ENCODE results near the gene MAP1LC3B. TPM values are rescaled to one million over a fixed set of nuclear protein-coding genes. Genes with fewer than 3 reads are reported as not detected.

The MAP1LC3B gene
- total RNA-seq, 1 donor from 2014 or later: 39.1 TPM

GRCh38 chr16:87436225-87437172 lies 44.4 kb downstream of the MAP1LC3B start:
- no peak overlapping the region for H3K4me3 Mint-ChIP-seq
- DNase-seq (ENCODE audit: low spot score): no peak
- H3K27me3 Mint-ChIP-seq (ENCODE audit: insufficient read depth, low read depth): peaks cover 5% of the 10 kb centered on the region
- Histone ChIP-seq H3K4me1 (no peaks in the 10 kb centered on the region), H3K27ac (no peak overlapping the region), H3K9me3 (ENCODE audit: low read depth) (no peaks in the 10 kb centered on the region), H3K4me2 (no peak overlapping the region), H2AFZ (replicated peaks) (no peak overlapping the region), H3F3A (ENCODE audit: low read depth) (no peaks in the 10 kb centered on the region), H3K27me3 (no peaks in the 10 kb centered on the region), H3K79me2 (ENCODE audit: low read depth) (peaks cover 17% of the 10 kb centered on the region), H4K20me1 (ENCODE audit: low read depth) (peaks cover 8% of the 10 kb centered on the region), H3K4me3 (no peak overlapping the region), H3K36me3 (no peaks in the 10 kb centered on the region), H3K9ac (no peak overlapping the region)
- peaks cover 13% of the 10 kb centered on the region for H3K4me1 Mint-ChIP-seq
- TF ChIP-seq CTCF (IDR thresholded peaks at IDR 0.05): no peak
- no peaks in the 10 kb centered on the region for H3K9me3 Mint-ChIP-seq
- H3K27ac Mint-ChIP-seq: no peak overlapping the region
- peaks cover 4% of the 10 kb centered on the region for H3K36me3 Mint-ChIP-seq

GRCh38 chr16:87437327-87437726 lies 45.2 kb downstream of the MAP1LC3B start:
- H3F3A ChIP-seq (ENCODE audit: low read depth): no peaks in the 10 kb centered on the region
- H3K36me3 ChIP-seq: no peaks in the 10 kb centered on the region
- H3K27ac ChIP-seq: no peak overlapping the region
- peaks cover 13% of the 10 kb centered on the region for H3K4me1 Mint-ChIP-seq
- peaks cover 8% of the 10 kb centered on the region for H4K20me1 ChIP-seq (ENCODE audit: low read depth)
- no peak overlapping the region for H2AFZ ChIP-seq (replicated peaks)
- peaks cover 19% of the 10 kb centered on the region for H3K79me2 ChIP-seq (ENCODE audit: low read depth)
- DNase-seq (ENCODE audit: low spot score): no peak
- H3K27me3 Mint-ChIP-seq (ENCODE audit: insufficient read depth, low read depth): peaks cover 4% of the 10 kb centered on the region
- H3K4me3 Mint-ChIP-seq: no peak overlapping the region
- H3K9me3 Mint-ChIP-seq: no peaks in the 10 kb centered on the region
- no peaks in the 10 kb centered on the region for H3K9me3 ChIP-seq (ENCODE audit: low read depth)
- no peak overlapping the region for H3K4me3 ChIP-seq
- H3K27me3 ChIP-seq: no peaks in the 10 kb centered on the region
- no peak overlapping the region for H3K27ac Mint-ChIP-seq
- H3K4me1 ChIP-seq: no peaks in the 10 kb centered on the region
- no peak overlapping the region for H3K9ac ChIP-seq
- H3K4me2 ChIP-seq: no peak overlapping the region
- H3K36me3 Mint-ChIP-seq: peaks cover 9% of the 10 kb centered on the region
- TF ChIP-seq EZH2 (IDR thresholded peaks at IDR 0.05) (no peak), EZH2phosphoT487 (IDR thresholded peaks at IDR 0.05) (no peak), CTCF (IDR thresholded peaks at IDR 0.05) (no peak)

- DNase-seq (ENCODE audit: low spot score): no peak
- Histone ChIP-seq H3F3A (ENCODE audit: low read depth) (no peaks in the 10 kb centered on the region), H3K4me2 (no peak overlapping the region), H3K4me1 (no peaks in the 10 kb centered on the region), H3K9me3 (ENCODE audit: low read depth) (no peaks in the 10 kb centered on the region), H4K20me1 (ENCODE audit: low read depth) (peaks cover 8% of the 10 kb centered on the region), H3K27me3 (no peaks in the 10 kb centered on the region), H3K4me3 (no peak overlapping the region), H3K27ac (no peak overlapping the region), H3K36me3 (no peaks in the 10 kb centered on the region), H3K79me2 (ENCODE audit: low read depth) (peaks cover 18% of the 10 kb centered on the region), H2AFZ (replicated peaks) (no peak overlapping the region), H3K9ac (no peak overlapping the region)
- Mint-ChIP-seq H3K36me3 (peaks cover 15% of the 10 kb centered on the region), H3K4me1 (peaks cover 13% of the 10 kb centered on the region), H3K4me3 (no peak overlapping the region), H3K9me3 (peaks cover 4% of the 10 kb centered on the region), H3K27me3 (ENCODE audit: insufficient read depth, low read depth) (peaks cover 4% of the 10 kb centered on the region), H3K27ac (no peak overlapping the region)
- no peak for TF ChIP-seq EZH2phosphoT487 (IDR thresholded peaks at IDR 0.05)
- no peak for TF ChIP-seq CTCF (IDR thresholded peaks at IDR 0.05)
- TF ChIP-seq EZH2 (IDR thresholded peaks at IDR 0.05): no peak
Observed at GRCh38 chr16:87437911-87438610, 45.9 kb downstream of the MAP1LC3B start.
